ENCODE results near the gene ENTPD2. TPM values are rescaled to one million over a fixed set of nuclear protein-coding genes. Genes with fewer than 3 reads are reported as not detected.

Gene ENTPD2
- total RNA-seq, 6 donors from 2014 or later = 0.34 to 0.98 (median 0.55) TPM; not detected in 2

DNA sequence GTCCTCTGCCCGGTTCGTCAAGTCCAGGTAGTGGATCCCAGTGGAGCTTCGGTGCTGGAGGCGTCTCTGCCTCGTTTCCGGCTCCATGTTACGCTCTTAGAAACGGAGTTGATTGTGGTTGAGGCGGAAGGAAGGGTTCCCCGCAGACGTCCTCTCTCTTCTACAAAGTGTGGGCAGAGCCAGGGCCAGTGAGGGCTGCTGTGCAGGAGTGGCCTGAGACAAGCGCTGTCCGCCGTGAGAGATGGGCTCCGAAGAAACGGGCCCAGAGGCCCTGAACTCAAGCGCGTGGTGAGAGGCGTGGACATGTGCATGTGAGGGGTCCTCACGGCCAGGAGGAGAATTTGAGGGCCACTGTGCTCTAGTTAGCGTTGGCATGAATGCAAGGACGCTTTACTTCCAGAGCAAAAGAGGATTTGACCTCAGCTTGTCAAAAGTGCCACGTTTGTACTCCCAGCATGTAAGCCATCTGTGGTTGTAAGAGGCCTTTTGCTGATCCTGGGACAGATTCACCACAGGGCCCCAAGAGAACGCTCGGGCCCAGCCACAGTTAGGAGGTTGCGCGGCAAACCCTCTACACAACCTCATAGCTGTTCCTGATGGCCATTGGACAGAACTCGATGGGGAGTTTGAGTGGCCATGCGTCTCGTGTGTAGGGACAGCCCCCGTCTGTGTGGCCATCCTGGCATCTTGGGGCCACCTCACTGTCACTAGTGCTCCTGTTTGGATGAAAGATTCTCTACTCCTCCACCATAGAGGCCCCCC lies 43.1 kb upstream of the ENTPD2 start:
- no peaks in the 10 kb centered on the region for H3K4me1 ChIP-seq
- peak in 1 of 2 donors; percentile 9 for ATAC-seq (ENCODE audit: low FRiP score in 2 of 2)
- 93 to 94% methylated on average over 20 to 31 of the region's 31 CpGs for WGBS, 2 donors
- no peak for DNase-seq
- TF ChIP-seq POLR2AphosphoS5 (IDR thresholded peaks at IDR 0.05) (no peak), POLR2A (IDR thresholded peaks at IDR 0.05) (no peak), EP300 (IDR thresholded peaks at IDR 0.05) (no peak), CTCF (IDR thresholded peaks at IDR 0.05) (no peak)
- H3K27me3 ChIP-seq = no peaks in the 10 kb centered on the region
- peaks cover 4 to 79% (median 64%) of the 10 kb centered on the region in 4 donors for H3K36me3 ChIP-seq
- no peak overlapping the region for H3K27ac ChIP-seq
- H3K4me3 ChIP-seq = no peak overlapping the region
- no peaks in the 10 kb centered on the region for H3K9me3 ChIP-seq

- H3K27ac ChIP-seq = peak overlapping the region in 2 of 4 donors; percentile 35
- no peaks in the 10 kb centered on the region for H3K9me3 ChIP-seq
- peaks cover 0 to 76% (median 59%) of the 10 kb centered on the region in 4 donors for H3K36me3 ChIP-seq
- 73 to 84% methylated on average over 27 to 30 of the region's 30 CpGs for WGBS, 2 donors
- TF ChIP-seq CTCF (IDR thresholded peaks at IDR 0.05) = no peak
- TF ChIP-seq POLR2A (IDR thresholded peaks at IDR 0.05) = no peak
- peak overlapping the region in 1 of 4 donors; percentile 6 for H3K4me3 ChIP-seq
- H3K4me1 ChIP-seq = no peaks in the 10 kb centered on the region
- ATAC-seq (ENCODE audit: low FRiP score in 2 of 2) (no peak), DNase-seq (peak in 1 of 2 donors; percentile 34)
- no peaks in the 10 kb centered on the region for H3K27me3 ChIP-seq
Measured at GRCh38 chr9:137095664-137096517, 42.0 kb upstream of the ENTPD2 start.

DNA sequence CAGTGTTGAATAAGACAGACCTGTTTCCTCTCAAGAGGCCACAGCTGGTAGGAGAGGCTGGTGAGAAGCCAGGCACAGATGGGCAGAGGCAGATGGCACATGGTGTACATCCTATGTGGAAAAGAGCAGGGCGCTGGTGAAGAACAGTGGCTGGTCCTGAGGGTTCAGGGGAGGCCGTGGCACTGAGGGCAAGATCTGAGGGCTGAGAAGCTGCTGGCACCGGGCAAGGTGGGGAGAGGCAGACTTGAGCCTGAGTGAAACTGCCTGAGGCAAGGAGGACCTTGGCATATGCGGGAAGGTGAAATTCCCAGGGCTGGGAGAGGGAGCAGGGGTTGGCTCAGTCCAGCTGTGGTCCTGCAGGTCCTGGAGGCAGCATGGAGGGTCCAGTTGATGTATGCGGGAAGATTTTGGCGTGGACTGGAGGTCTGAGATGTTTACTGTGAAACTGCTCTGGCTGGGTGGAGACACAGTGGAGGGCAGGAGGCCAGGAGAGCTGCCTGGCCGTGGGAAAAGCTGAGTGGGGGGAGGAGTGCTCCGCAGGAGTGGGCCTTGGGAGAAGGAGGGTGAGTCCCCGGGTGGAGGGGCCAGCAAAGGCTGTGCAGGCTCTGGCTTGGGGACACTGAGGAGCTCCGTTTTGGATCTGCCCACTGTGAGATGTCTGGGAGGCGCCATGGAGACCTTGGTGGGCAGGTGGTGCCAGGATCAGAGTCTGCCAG lies 35.5 kb upstream of the ENTPD2 start:
- Histone ChIP-seq H3K9me3 (no peaks in the 10 kb centered on the region), H3K36me3 (peaks cover 0 to 28% (median 17%) of the 10 kb centered on the region in 4 donors), H3K27ac (no peak overlapping the region), H3K4me3 (no peak overlapping the region), H3K27me3 (no peaks in the 10 kb centered on the region), H3K4me1 (peaks cover 13 to 27% (median 17%) of the 10 kb centered on the region in 4 donors)
- TF ChIP-seq CTCF (IDR thresholded peaks at IDR 0.05) = no peak
- no peak for DNase-seq
- WGBS, 2 donors = 84 to 88% methylated on average over 8 to 11 of the region's 11 CpGs
- no peak for ATAC-seq (ENCODE audit: low FRiP score in 2 of 2)

GRCh38 chr9:137088121-137088520 lies 34.3 kb upstream of the ENTPD2 start:
- TF ChIP-seq POLR2AphosphoS5 (IDR thresholded peaks at IDR 0.05) (no peak), CTCF (IDR thresholded peaks at IDR 0.05) (no peak), EP300 (IDR thresholded peaks at IDR 0.05) (no peak), POLR2A (IDR thresholded peaks at IDR 0.05) (no peak)
- ATAC-seq (ENCODE audit: low FRiP score in 2 of 2) (no peak), DNase-seq (no peak)
- Histone ChIP-seq H3K9me3 (no peaks in the 10 kb centered on the region), H3K36me3 (peaks cover 0 to 28% (median 20%) of the 10 kb centered on the region in 4 donors), H3K27ac (no peak overlapping the region), H3K27me3 (no peaks in the 10 kb centered on the region), H3K4me1 (peaks cover 13 to 27% (median 17%) of the 10 kb centered on the region in 4 donors), H3K4me3 (no peak overlapping the region)
- WGBS, 2 donors = 89 to 94% methylated on average over 5 of the region's 5 CpGs

Measured in upper lobe of left lung (tissue), 6 donors.